Stimulated activated CD4-positive, alpha-beta T cell treated with anti-CD3 and anti-CD28 coated beads, Interleukin-12 subunit alpha, Interleukin-12 subunit beta, amount 100 ng/mL, for 24 hours (primary cell): ENCODE measurements around the gene PCBP1.
"Not testable (repeated sequence)": the region's sequence is repeated elsewhere in the genome, so short reads cannot be mapped to it uniquely, and the experiment has no call there.

ENCODE experiments used
- DNase-seq, 2 experiments: peaks; one replicate each; pipeline ENCODE4 v3.0.0-alpha.2; 2020; ENCODE audit warnings: low read depth in 2 of 2

PCBP1 gene

DNA sequence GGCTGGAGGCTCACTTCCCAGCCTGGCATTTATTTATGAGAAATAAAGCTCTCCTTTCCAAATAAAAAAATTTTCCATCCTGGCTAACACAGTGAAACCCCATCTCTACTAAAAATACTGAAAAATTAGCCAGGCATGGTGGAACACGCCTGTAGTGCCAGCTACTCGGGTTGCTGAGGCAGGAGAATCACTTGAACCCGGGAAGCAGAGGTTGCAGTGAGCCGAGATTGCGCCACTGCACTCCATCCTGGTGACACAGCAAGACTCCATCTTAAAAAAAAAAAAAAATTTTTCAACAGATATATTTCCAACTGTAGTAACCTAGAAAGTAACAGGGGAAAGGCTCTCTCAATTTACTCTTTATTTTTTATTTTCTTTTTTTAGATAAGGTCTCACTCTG is 6.1 kb upstream of the PCBP1 start:
- DNase-seq, result no peak

DNA sequence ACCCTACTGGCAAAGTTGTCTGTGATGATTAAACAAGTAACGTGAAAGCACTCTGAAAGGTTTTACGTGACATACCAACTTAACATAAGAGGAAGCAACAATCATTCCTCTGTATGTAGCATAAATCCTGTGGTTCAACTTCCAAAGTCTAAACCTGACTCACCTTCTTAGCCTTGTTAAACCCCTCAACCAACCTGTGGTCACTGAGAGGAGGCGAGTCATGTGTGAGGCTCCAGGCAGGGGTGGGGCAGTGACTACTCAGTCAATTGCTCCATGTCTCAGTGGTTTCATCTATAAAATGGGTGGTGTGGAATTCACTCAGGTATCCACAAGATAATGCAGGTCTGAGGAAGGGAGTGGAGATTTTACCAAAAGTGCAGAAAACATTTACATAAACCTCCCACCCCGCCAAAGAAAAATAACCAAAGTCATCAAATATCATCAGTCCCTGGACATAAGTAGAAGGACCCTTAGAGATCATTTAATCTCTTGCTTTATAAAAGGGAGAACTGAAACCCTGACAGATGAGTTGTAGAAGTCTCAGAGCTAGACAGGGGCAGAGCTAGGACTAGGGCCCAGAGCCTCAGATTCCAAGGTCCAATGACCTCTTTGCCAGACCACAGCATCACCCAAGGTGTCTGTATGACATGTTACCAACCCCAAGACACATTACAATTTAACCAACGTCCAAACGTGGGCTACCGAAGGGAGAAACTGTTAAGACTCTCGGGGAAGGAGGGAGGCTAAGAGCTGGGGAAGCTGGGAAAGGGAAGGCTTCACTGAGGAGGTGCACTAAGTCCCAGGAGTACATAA is 3.7 kb upstream of the PCBP1 start:
- DNase-seq, result peak in 1 of 2 experiments; percentile 56

DNA sequence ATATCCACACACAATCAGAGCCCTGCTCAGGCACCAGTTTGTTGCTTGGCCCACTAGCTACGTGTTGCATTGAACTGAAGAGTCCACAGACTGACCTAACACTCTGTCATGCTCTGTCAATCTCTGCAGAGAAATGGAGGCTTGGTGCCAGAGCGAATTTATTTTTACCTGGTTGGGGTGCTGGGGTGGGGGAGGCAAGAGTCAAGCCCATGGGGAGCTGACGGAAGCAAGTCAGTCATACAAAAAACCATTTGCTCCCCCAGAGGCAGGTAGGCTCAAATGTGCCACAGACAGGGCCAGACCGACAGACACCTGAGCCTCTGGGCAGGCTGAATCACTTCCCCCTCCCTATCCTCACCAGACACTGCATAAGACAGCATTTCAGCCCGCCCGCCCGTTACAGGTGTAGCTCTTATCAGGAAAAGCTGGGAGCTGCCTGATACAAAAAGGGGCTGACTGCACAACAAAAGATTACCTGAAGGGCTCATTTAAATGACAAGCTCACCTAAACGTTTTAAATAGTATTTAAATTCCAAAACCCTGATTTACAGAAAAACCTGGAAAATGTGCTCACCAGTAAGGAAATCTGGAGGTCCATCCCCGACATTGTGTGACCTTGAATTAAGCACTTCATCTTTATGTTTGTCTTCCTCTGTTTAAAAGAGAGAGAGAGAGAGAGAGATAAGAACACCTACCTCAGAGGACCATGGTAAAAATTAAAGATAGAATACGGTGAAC is 2.1 kb upstream of the PCBP1 start:
- peak in 1 of 2 experiments; percentile 39 for DNase-seq

DNA sequence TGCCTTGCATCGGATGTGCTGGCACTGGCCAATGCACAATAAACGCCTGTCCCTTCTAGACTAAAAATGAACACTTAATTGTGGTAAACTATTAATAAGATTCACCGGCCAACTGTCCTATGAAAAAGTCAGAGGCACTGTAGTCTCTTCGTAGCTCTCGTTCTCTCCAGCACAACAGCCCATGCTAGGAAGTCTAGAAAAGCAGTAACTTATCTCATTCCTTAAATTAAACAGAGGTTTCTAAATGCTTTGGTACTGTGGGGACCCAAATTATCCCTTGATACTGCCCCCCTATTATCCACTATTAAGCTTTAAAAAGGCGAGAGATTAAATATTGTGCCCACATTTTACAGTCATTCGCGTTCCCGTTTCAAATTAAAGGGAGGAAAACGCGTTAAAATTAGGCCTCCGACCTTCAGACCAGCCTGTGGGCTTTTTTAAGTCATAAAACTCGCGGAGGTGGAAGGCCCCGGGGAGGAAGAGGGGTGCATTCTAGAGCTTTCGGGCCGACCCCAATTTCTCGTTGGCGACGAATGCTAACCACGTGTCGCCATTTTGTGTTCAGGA is 1.5 kb upstream of the PCBP1 start:
- no peak for DNase-seq

DNA sequence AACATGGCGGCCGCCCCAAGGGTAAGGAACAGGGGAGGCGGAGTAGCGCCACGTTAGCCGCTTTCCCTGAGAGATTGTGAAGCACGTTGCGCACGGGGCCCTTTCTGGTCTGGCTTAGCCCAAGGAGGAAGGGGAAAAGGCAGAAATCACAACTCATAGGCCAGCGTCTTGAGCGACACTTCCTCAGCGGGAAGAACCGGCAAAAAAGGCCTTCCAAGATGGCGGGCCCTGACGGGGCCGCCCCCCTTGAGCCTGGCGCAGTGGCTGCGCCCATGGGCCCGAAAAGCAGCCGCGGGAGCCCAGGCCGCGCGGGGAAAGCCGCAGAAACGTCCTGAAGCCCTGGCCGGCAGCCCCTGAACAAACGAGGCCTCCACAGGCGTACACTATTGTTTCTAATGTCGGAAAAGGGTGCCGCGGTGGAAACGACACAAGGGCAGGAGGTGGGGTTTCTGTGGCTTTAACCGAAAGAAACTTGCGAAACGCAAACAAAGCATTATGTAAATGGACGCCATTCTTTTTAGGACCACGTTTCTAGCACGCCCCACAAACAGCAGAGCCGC is 919 bp upstream of the PCBP1 start:
- DNase-seq, result peak; percentile 58 to 64

DNA sequence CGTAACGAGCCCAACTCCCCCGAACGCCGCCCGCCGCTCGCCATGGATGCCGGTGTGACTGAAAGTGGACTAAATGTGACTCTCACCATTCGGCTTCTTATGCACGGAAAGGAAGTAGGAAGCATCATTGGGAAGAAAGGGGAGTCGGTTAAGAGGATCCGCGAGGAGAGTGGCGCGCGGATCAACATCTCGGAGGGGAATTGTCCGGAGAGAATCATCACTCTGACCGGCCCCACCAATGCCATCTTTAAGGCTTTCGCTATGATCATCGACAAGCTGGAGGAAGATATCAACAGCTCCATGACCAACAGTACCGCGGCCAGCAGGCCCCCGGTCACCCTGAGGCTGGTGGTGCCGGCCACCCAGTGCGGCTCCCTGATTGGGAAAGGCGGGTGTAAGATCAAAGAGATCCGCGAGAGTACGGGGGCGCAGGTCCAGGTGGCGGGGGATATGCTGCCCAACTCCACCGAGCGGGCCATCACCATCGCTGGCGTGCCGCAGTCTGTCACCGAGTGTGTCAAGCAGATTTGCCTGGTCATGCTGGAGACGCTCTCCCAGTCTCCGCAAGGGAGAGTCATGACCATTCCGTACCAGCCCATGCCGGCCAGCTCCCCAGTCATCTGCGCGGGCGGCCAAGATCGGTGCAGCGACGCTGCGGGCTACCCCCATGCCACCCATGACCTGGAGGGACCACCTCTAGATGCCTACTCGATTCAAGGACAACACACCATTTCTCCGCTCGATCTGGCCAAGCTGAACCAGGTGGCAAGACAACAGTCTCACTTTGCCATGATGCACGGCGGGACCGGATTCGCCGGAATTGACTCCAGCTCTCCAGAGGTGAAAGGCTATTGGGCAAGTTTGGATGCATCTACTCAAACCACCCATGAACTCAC is 673 bp downstream of the PCBP1 start:
- DNase-seq, result peak; percentile 38 to 46

DNA sequence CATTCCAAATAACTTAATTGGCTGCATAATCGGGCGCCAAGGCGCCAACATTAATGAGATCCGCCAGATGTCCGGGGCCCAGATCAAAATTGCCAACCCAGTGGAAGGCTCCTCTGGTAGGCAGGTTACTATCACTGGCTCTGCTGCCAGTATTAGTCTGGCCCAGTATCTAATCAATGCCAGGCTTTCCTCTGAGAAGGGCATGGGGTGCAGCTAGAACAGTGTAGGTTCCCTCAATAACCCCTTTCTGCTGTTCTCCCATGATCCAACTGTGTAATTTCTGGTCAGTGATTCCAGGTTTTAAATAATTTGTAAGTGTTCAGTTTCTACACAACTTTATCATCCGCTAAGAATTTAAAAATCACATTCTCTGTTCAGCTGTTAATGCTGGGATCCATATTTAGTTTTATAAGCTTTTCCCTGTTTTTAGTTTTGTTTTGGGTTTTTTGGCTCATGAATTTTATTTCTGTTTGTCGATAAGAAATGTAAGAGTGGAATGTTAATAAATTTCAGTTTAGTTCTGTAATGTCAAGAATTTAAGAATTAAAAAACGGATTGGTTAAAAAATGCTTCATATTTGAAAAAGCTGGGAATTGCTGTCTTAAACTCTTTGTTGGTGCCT is 1.4 kb downstream of the PCBP1 start:
- DNase-seq, result no peak

DNA sequence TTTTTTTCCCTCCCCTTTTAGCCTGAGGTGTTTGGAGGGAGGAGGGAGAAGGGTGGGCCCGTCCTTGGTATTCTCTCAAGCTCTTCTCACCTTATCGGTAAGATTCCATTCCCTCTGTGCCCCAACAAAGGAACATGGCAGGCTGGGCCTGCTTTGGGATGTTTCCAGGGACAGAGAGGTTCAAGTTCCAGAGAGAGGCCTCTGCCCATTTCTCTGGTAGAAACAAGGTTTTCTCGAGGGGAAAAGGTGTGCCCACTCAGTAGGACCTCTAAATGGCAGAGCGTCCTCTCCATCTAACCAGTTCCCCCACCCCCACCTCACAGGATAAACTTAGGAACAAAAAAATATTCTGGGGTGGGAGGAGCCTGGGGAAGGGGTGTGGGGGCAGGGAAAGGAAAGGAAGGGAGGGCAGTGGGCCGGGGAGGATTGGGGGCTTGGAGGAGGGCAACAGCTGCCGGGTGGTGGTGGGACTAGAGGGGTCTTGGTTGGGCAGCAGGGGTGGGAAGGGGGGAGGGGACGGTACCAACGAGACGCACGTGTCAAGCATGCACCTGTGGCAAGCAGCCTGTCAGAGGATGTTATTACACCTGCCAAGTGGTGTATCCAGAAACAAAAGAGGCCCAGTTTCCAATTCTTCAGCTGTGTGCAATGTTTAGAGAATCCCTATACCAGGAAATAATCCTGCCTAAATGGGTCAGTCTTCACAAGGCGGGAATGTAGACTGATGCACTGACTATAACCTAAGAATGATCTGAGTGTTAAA is 2.1 kb downstream of the PCBP1 start:
- DNase-seq, result peak in 1 of 2 experiments; percentile 46

DNA sequence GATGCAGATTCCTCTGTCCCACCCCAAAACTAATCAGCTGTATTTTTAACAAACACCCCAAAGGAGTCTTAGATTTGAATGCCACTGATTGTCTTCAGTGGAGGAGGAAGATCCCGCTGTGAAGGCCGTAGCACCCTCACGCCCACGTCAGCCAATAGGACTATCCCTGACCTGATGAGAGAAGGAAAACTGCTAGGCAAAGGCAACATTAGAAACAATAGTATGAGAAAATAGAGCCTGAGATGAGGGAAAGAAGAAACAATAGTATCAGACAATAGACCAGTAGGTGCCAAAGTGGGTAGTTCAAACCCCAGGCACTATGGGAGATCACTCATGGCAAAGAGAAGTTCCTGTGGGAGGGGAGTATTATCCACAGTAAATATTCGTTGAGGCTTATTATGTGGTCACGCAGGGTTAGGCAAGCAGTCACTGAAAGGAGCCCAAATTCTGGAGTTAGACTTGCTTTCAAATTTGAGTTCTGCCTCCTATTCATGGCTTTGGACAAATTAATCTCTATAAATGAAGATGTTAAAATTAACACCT is 2.8 kb downstream of the PCBP1 start:
- no peak for DNase-seq

DNA sequence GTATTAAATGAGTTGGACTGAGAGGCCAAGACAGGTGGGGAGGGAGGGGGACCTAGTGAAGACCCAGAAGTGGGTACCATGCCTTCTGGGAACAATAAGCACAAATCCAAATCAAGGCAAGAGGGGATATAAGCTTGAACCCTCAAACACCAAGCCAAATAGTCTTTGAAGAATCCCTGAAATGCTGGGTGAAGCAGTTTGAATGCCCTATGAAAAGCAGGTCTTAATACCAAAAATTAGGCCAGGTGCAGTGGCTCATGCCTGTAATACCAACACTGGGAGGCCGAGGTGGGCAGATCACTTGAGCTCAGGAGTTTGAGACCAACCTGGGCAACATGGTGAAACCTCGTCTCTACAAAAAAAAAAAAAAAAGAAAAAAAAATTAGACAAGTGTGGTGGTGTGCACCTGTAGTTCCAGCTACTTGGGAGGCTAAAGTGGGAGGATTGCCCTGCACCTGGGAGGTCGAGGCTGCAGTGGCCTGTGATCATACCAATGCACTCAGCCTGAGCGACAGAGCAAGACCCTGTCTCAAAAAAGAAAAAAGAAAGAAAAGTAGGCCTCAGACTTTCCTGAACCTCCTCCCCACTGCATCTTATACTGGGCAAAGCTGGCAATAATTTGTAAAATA is 3.5 kb downstream of the PCBP1 start:
- no peak for DNase-seq

DNA sequence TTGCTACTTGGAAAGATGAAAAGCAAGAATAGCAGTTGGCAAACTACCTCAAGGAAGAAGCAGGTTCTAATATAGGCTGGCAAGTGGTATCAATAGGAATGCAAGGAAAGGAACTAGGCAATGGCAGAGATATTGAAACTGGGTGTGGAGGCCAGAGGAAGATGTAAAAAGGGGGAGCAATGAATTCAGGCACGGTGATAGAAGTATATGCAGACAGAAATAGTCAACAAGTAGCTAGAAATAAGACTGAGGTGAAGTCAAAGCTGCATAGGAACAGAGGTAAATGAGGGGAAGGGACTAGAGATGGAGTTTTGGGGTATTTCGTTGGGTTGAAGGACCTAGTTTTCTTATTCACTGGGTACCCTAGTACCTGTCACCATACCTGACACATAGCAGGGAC is 4.1 kb downstream of the PCBP1 start:
- DNase-seq, result no peak

DNA sequence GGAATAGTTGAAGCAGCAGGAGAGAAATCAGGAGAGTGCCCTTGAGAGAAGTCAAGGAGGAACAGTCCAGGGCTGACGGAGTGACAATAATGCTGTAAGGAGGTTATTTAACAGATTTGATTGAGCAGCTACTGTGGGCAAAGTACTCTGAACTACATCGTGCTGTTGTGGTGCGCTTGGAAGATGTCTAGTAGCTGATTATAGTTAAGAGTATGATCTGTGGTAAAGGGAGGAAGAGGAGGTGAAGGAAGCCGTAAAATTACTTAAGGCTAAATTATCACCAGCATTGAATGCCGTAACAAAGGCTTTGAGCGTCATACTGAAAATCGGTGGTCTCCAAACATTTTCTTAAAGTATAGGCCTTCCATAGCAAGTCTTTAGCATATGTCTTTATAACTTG is 4.5 kb downstream of the PCBP1 start:
- DNase-seq, result no peak

DNA sequence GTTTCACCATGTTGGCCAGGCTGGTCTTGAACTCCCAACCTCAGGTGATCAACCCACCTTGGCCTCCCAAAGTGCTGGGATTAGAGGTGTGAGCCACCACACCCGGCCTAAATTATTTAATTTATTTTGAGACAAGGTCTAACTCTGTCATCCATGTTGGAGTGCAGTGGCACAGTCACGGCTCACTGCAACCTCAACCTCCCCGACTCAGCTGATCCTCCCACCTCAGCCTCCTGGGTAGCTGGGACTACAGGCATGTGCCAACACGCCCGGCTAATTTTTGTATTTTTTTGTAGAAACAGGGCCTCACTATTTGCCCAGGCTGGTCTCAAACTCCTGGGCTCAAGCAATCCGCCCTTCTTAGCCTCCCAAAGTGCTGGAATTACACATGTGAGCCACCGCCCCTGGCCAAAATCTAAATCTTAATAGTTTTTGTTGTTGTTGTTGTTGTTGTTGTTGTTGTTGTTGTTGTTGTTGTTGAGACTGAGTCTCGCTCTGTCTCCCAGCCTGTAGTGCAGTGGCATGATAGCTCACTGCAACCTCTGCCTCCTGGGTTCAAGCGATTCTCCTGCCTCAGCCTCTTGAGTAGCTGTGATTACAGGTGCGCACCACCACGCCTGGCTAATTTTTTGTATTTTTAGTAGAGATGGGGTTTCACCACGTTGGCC is 5.4 kb downstream of the PCBP1 start:
- not testable (repeated sequence) for DNase-seq

DNA sequence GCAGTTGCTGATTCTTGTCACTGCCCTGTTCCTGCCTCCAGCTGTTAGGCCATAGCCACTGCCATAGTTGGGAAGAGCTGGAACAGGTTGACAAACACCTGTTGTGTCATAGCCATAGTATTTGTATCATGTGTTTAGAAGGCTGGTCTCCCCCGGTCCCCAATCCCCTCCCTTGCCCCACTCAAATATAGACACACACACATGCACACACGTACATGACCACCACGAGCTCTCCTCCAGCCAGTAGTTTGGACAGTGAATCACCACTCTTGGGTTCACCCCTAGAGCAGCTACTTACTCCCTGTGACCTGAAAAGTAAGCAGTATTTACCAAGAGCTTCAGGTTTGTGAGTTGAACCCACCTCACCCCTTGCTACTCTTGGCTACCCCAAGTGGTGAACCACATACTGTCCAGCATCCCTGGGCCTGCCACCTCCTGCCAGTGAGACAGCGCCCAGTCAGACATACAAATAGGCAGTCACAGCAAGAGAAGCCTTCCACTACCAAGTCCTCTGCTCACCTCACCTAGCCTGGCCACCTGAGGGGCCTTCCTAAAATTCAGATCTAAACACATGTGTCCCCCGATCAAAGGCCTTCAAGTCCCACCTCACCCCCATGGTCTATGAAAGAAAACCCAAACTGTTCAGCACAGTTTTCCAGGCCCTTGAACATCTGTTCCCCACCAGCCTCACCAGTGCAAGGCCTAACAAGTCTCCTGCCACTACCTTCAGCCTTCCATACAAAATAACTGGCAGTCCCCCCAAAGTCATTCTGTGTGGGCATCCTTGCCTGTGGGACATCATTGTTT is 7.1 kb downstream of the PCBP1 start:
- DNase-seq, result no peak

DNA sequence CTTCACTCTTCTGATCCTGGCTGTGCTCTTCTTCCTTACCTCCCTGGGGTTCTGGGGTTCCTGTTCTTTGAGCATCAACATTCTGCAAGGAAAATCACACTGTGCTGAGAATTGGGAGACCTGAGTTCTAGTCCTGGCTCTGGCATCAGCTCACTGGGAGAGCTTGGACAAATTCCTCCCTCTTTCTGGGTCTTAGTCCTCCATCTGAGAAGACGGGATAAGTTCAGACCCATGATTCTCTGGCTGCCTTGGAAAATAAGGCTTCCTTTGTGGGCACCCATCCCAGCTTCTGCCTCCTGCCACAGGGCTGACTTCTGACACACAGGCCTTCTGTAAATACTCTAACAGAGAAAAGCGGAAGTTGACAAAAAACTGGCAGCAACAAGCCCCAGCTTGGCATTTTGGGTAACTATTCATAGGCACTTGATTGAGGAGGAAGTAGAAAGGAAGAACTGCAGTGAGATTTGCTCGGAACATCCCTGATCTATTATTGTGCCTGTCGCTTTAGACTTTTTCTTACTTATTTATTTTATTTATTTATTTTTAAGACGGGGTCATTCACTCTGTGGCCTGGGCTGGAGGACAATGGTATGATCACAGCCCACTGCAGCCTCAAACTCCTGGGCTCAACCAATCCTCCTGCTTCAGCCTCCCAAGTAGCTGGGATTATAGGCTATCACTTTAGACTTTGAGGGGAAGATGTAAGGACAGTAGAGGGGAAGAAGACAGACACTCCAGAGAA is 7.9 kb downstream of the PCBP1 start:
- DNase-seq, result no peak

DNA sequence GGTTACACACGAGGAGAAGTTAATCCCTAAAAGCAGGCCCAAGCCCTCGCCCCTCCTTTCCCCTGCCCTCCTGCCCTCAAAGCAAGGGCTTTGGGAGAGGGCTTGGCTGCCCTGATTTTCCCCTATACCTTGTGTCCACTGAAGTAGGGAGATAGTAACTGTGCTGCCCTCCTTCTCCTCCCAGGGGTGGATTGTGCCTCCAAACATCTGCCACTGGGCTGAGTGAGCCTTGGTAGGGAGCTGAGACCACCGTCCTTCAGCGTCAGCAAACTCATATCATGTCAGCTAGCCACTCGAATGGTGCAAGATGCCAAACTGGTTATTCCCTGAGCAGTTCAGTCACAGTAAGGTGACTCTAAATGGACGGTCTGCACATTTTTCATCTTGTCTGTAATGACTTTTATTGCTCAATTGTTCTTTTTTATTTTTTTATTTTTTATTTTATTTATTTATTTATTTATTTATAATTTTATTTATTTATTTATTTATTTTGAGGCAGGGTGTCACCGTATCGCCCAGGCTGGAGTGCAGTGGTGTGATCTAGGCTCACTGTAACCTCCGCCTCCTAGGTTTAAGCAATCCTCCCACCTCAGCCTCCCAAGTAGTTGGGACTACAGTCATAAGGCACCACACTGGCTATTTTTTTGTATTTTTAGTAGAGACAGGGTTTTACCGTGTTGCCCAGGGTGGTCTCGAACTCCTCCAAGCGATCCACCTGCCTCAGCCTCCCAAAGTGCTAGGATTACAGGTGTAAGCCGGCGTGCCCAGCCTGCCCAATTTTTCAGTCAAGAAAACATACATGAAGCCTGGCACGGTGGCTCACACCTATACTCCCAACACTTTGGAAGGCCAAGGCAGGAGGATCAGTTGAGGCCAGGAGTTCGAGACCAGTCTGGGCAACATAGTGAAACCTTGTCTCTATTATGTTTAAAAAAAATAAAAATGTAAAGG is 8.7 kb downstream of the PCBP1 start:
- no peak for DNase-seq
